ENCODE measurements around the gene DAPK1. TPM values are rescaled to one million over a fixed set of nuclear protein-coding genes. Genes with fewer than 3 reads are reported as not detected.

DAPK1 gene
- total RNA-seq, 1 experiment from 2014 or later = 19.7 TPM

DNA sequence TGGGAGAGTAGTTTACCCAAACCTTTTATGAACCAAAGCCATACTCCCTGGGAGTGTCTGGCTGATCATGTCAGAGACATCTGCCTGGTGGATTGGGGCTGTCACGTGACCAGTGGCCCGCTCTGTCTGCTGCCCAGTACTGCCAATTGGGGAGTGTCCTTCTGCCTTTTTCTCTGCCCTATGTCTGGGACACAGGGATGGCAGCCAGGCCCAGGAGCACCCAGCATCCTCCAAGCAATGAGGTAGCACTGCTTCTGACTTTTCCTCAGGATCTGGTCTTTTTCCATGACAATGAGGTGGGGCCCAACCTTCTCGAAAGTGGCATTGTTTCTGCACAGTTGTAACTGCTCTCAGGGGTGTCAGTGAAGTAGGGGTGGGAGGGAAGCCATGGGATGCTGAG is 21.8 kb downstream of the DAPK1 start:
- no peak overlapping the region for H3K4me3 Mint-ChIP-seq (ENCODE audit: unreplicated experiment)
- no peaks in the 10 kb centered on the region for H3K27me3 Mint-ChIP-seq (ENCODE audit: insufficient read depth, unreplicated experiment)
- H3K27ac Mint-ChIP-seq (ENCODE audit: low read depth, unreplicated experiment) = no peak overlapping the region
- CTCF ChIA-PET = no interaction called here
- DNase-seq (ENCODE audit: unreplicated experiment) = no peak
- no TSS peak for BruUV-seq (replicated peaks)
- no peak for TF ChIP-seq CTCF (IDR thresholded peaks at IDR 0.05; ENCODE audit: unreplicated experiment)
- peaks cover 34% of the 10 kb centered on the region for H3K4me1 Mint-ChIP-seq (ENCODE audit: insufficient read depth, unreplicated experiment)
- H3K9me3 Mint-ChIP-seq (ENCODE audit: unreplicated experiment) = no peaks in the 10 kb centered on the region
- H3K36me3 Mint-ChIP-seq (ENCODE audit: insufficient read depth, unreplicated experiment) = no peaks in the 10 kb centered on the region
- intact Hi-C loops (cut with micrococcal nuclease) = no loop called here
- POLR2A ChIA-PET = no interaction called here

DNA sequence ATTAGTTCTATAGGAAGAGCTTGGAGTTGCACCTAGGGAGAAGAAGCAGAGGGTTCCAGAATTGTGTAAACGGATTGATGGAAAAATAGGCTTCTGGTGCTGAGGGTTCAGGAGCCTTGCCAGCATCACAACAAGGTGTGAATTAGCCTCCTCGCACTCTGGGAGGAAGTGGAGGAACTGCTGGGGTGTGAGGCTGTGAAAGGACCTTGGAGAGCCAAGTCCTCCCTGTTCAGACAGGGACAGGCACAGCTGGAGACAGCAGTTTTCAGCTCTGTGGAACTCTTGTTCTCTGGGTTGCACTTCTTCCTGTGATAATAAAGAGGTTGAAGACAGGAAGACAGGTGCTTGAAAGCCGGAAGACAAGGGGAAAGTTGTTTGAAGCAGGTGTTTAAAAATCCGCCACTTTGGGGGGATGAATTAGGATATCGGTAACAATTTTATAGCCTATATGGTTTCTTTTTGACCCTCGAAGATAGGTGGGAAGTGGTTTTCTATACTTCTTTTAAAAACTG is 22.6 kb downstream of the DAPK1 start:
- CTCF ChIA-PET = interaction anchor here (0.6 kb wide), 2 partner anchors 17 to 178 kb away, joined by 3 read pairs; no protein-coding TSS in a partner anchor

DNA sequence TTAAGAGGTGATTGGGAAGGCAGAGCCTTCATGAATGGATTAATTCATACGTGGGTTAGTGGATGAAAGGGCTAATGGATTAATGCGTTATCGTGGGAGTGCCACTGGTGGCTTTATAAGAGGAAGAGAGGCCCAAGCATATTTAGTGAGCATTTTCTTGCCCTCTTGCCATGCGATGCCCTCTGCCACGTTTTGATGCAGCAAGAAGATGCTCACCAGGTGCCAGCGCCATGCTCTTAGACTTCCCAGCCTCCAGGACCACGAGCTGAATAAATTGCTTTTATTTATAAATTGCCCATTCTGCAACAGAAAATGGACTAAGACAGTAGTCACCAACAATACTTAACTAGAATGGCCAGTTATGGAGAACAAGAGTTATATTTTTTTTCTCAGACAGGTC is 24.2 kb downstream of the DAPK1 start:
- H3K9me3 Mint-ChIP-seq (ENCODE audit: unreplicated experiment) = no peaks in the 10 kb centered on the region
- ChIA-PET CTCF (interaction anchor here (0.6 to 1.3 kb wide), 2 partner anchors 33 to 135 kb away, joined by 3 read pairs; no protein-coding TSS in a partner anchor), POLR2A (no interaction called here)
- no peaks in the 10 kb centered on the region for H3K36me3 Mint-ChIP-seq (ENCODE audit: insufficient read depth, unreplicated experiment)
- TF ChIP-seq CTCF (IDR thresholded peaks at IDR 0.05; ENCODE audit: unreplicated experiment) = no peak
- intact Hi-C loops (cut with micrococcal nuclease) = no loop called here
- H3K4me3 Mint-ChIP-seq (ENCODE audit: unreplicated experiment) = no peak overlapping the region
- peaks cover 11% of the 10 kb centered on the region for H3K4me1 Mint-ChIP-seq (ENCODE audit: insufficient read depth, unreplicated experiment)
- H3K27me3 Mint-ChIP-seq (ENCODE audit: insufficient read depth, unreplicated experiment) = no peaks in the 10 kb centered on the region
- no peak for DNase-seq (ENCODE audit: unreplicated experiment)
- no TSS peak for BruUV-seq (replicated peaks)
- H3K27ac Mint-ChIP-seq (ENCODE audit: low read depth, unreplicated experiment) = peak overlapping the region; percentile 59

More for the DNA sequence above, 22.6 kb downstream of the DAPK1 start:
- Mint-ChIP-seq H3K4me1 (ENCODE audit: insufficient read depth, unreplicated experiment) (peaks cover 27% of the 10 kb centered on the region), H3K4me3 (ENCODE audit: unreplicated experiment) (no peak overlapping the region), H3K9me3 (ENCODE audit: unreplicated experiment) (no peaks in the 10 kb centered on the region), H3K27me3 (ENCODE audit: insufficient read depth, unreplicated experiment) (no peaks in the 10 kb centered on the region), H3K27ac (ENCODE audit: low read depth, unreplicated experiment) (no peak overlapping the region), H3K36me3 (ENCODE audit: insufficient read depth, unreplicated experiment) (no peaks in the 10 kb centered on the region)
- POLR2A ChIA-PET = interaction anchor here (0.7 kb wide), 1 partner anchor 25 kb away, joined by 3 read pairs; no protein-coding TSS in a partner anchor
- DNase-seq (ENCODE audit: unreplicated experiment) = no peak
- no TSS peak for BruUV-seq (replicated peaks)
- intact Hi-C loops (cut with micrococcal nuclease) = no loop called here
- no peak for TF ChIP-seq CTCF (IDR thresholded peaks at IDR 0.05; ENCODE audit: unreplicated experiment)

GRCh38 chr9:87524061-87524460 is 26.4 kb downstream of the DAPK1 start:
- CTCF ChIA-PET = interaction anchor here (0.8 kb wide), 1 partner anchor 30 kb away, joined by 3 read pairs; no protein-coding TSS in a partner anchor
- Mint-ChIP-seq H3K36me3 (ENCODE audit: insufficient read depth, unreplicated experiment) (no peaks in the 10 kb centered on the region), H3K4me1 (ENCODE audit: insufficient read depth, unreplicated experiment) (peaks cover 12% of the 10 kb centered on the region), H3K27me3 (ENCODE audit: insufficient read depth, unreplicated experiment) (no peaks in the 10 kb centered on the region), H3K4me3 (ENCODE audit: unreplicated experiment) (no peak overlapping the region), H3K9me3 (ENCODE audit: unreplicated experiment) (no peaks in the 10 kb centered on the region), H3K27ac (ENCODE audit: low read depth, unreplicated experiment) (no peak overlapping the region)
- no peak for TF ChIP-seq CTCF (IDR thresholded peaks at IDR 0.05; ENCODE audit: unreplicated experiment)
- no TSS peak for BruUV-seq (replicated peaks)
- POLR2A ChIA-PET = interaction anchor here (0.9 kb wide), 1 partner anchor 180 kb away, joined by 3 read pairs; no protein-coding TSS in a partner anchor
- DNase-seq (ENCODE audit: unreplicated experiment) = no peak
- intact Hi-C loops (cut with micrococcal nuclease) = no loop called here

All from MCF 10A (cell line).